HG03575 (cell line): ENCODE results near the gene SEC61A1.

Experiments used
- ATAC-seq: cut with Tn5 transposase; IDR thresholded peaks from one replicate; pipeline ENCODE4 v1.9.1; 2021; ENCODE audit not compliant: unreplicated experiment, insufficient number of reproducible peaks, low FRiP score; ENCODE audit errors: extremely low read depth

SEC61A1 gene

DNA sequence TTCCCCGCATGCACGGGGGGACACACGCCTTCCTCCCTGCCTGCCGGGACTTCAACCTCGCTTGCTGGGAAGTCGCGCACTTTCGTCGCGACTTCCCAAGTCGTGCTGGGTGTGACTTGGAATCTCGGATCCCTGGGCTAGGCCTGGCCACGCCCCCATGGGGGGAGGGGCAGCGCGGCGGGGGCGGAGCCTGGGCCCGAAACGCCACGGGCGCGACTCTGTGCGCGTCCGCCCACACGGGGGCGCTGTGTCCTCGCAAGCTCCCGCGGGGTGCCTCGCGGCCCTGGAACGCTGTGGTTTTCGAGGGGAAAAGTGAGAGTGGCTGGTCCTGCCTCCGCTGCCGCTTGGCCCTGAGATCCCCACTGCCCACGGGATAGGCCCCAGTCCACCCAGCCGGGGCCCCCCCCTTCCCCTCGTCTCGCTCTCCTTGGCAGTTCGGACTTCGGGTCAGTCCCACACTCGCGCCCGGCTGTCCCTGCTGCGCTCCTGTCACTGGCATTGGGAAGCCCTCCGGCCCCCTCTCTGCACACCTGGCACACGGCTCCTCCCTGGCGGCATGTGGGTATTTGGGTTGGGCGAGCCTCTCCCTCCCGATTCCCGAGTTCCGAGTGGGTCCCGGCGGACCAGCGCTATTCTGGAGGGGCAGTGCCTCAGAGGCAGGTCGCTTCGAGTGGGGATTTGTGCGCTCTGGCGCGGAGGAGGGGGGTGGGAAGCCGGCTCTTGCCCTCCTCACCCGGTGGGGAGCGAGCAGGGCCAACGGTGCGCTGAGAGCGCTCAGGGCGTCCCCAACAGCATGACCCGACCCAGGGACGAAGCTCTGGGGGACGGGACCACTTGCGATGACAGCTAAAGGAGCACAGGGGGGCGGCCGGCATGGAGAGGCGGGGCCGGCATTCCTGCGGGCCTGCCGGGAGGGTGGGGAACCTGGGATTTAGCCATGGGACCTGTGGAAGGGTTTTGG is 23.6 kb downstream of the SEC61A1 start:
- ATAC-seq, result no peak

DNA sequence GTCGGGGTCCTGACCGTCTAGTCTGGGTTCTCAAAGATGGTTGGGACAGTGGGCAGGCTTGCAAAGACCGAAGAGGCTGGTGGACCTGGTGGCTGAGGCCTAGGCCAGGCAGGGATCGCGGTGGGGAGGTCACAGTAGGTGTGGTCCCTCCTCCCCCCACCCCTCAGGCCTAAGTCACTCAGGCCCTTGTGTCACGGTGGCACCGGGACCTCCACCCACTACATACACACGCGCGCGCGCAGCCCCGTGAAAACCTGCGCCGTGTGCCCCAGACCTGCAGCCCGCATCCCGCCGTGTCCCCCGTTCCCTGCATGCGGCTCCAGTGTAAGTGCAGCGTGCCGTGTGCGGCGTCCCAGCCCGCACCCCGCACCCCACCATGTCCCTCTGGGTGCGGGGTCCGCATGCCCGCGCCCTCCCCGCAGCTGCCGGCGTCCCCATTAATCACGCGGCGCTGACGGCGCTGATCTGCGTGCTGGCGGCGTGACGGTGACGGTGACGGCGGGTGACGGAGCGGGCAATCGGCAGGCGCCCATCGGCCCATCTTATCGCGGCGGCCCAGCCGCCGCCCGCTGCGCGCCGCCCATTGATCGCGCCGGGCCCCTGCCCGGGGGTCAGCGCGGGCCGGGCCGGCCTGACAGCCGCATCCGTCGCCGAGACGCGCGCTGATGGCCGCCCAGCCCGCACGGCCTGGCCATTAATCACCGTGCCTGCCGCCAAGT is 24.4 kb downstream of the SEC61A1 start:
- ATAC-seq, result no peak

DNA sequence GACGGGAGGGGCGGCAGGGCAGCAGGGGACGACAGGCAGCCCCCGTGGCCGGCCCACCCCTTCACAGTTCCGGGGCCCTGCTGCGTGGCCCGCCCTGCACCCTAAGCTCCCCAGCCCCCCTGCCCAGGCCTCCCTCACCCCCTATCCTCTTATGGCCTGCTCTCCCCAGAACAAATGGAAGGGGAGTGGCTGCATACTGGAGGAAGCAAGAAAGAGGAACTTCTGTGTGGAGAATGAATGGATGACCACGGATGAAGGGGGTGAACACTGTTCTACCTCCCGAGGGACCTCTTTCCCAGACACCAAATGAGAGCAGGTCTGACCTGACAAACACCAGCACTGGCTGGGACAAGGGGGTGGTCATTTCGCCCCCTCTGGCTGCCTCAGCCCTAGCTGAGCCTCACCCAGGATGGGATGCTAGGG is 25.0 kb downstream of the SEC61A1 start:
- ATAC-seq, result no peak

DNA sequence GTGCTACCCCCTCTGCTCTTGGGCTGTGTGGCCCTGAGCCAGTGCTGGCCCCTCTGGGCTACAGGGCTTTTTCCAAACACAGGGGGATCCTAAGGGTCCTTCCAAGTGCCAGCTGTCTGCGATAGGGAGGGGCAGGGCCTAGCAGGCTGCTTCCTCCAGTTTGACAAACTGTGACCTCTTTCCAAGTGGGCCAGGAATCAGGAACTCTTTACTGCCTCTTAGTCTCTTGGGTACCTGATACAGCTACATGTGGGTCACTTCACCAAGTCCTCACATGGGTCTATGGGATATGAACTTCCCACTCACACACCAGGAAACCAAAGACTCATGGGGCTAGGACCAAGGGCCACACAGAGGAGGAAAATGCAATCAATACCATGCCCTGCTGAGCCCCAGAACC is 25.4 kb downstream of the SEC61A1 start:
- no peak for ATAC-seq

DNA sequence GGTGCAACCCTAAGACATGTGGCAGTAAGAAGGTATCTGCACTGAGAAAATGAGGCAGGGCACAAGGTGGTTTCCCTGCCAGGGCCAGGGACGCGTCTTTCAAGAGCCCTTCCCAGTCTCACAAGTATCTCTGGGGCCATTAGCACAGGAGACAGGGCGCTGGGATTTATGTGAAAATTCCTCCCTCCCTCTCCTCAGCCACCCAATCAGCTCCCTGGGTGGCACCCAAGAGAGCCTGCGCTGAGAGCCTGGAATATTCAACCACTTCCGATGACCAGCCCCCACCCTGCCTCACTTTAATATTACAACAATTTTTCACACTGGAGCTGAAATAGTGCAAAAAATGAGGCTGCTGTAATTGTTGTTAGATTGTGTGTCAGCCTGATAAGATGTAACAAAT is 26.1 kb downstream of the SEC61A1 start:
- no peak for ATAC-seq

DNA sequence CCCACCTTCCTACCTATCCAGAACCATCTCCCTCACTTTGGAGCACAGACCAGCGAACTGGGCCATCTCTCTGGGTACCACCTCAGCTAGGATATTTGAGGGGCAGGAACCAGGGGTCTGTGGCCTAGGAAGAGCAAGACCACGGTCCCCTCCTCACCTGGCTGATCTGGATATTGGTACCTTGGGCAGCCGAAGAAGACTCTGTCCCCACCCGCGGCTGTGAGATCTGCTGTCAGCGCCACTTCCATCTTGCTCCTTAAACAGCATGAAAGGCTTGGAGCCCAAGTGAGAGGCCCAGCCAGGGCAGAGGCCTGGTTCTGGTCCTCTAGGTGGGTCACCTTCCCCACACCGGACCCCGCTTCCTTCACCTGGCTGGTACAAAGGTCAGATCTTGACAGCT is 26.6 kb downstream of the SEC61A1 start:
- ATAC-seq, result no peak

DNA sequence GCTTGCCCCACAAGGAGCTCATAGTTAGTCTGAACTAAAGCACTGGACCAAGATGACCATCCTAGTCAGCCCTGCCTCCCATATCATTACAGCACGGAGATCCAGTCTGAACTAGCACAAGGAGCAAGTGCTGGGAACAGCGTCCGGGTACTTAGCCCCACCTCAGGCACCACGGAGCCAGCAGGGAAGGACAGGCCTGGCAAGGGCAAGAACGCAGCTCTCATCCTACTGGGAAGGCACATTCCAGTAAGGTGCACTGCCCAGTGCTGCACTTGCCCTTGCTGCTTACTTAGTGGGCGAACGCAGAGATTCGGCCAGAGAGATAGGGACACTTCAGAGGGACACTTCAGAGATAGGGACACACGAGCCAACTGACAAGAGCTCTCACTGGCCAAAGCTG is 27.6 kb downstream of the SEC61A1 start:
- no peak for ATAC-seq

DNA sequence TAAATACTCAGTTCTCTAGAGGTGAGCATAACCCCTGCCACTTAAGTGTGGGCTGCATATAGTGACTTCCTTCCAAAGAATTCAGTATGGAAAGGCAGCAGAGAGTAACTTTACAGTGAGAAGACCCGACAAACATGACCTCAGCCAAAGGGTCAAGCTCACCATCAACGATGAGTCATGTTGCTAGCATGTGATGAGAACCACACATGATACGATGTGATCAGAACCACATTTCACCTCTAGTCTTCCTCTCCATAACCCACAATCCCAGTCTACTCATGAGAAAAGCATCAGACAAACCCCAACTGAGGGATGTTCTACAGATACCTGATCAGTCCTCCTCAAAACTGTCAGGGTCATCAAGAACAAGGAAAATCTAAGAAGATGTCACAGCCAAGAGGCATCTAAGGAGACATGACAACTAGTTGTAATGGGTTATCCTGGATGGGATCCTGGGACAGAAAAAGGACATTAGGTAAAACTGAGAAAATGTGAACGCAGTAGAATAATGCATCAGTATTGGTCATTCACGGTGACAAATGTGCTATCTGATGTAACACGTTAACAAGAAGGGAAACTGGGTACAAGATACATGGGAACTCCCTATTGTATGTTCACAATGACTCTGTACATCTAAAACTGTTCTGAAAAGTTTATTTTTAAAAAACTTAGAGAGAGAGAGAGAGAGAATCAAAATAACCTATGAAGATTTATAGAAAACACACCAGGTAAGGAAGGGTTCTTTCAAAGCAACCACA is 28.3 kb downstream of the SEC61A1 start:
- no peak for ATAC-seq

DNA sequence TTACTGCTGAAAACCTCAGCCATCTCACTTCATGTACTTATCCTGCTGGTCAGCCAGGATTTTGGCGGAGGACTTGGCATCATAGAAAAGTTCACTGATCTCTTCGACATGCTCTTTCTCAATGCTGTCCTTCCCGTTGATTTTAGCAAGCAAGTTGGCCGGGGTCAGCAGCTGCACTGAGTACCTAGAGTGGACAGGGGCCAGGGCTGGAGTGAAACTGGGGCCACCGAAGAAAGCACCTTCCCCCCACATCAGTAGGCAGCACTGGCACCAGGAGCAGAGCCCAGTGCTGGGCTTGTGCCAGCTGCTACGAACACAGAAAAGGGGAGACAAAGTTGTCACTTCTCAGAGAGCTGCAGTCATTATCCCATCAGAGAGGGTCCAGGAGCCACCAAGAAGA is 29.0 kb downstream of the SEC61A1 start:
- no peak for ATAC-seq

DNA sequence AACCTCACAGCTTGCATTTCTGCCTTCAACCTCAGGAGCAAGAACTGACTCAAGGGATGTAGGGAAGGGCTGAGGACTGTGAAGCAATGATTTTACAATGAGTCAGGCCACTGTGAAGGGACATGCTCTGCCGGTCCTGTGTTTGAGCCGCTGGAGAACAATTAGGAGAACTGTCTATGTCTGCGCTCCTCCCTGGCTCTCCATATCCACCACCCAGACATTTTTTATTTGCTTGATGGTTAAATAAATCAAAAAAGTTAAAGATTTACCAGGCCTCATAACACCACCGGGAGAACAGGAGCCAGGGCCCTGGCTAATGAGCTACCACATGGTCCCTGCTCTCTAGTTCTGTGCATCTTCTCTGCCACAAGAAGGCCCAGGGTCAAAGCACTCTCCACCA is 29.6 kb downstream of the SEC61A1 start:
- ATAC-seq, result no peak

DNA sequence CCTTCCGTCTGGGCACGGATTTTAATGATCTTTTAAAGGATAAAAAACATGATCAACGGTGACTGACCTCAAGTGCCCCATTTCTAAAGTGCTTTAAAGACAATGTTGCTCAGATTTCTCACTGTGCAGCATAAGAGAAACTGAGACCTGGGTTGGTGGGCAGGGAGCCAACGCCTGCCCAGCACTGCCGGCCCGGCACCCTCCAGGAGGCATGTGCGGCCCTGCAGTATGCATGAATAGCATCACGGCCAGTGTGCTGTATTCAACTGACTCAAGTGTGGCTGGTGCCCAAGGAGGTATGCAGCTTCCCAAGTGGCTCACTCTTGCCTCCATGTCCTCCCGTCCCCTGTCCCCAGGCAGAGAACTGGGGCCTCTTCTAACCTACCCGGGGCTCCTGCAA is 30.3 kb downstream of the SEC61A1 start:
- ATAC-seq, result no peak

DNA sequence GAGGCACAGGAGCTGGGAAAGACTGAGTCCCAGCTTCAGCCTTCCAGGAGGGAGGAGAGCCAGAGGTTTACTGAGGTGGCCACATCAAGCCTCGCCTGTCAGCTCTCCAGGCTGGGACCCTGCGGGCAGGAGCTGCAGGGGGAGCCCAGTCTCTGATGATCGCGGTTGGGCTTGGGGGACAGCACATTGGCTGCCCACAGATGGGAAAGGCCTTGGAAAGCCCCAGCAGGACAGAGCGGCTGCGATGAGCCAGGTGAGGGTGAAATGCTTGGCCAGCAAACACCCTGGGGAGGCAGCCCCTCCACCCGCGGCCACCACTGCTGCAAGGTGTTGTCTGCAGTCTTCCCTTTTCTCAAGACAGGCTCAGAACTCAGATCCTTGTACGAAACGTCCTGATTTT is 31.2 kb downstream of the SEC61A1 start:
- ATAC-seq, result no peak

DNA sequence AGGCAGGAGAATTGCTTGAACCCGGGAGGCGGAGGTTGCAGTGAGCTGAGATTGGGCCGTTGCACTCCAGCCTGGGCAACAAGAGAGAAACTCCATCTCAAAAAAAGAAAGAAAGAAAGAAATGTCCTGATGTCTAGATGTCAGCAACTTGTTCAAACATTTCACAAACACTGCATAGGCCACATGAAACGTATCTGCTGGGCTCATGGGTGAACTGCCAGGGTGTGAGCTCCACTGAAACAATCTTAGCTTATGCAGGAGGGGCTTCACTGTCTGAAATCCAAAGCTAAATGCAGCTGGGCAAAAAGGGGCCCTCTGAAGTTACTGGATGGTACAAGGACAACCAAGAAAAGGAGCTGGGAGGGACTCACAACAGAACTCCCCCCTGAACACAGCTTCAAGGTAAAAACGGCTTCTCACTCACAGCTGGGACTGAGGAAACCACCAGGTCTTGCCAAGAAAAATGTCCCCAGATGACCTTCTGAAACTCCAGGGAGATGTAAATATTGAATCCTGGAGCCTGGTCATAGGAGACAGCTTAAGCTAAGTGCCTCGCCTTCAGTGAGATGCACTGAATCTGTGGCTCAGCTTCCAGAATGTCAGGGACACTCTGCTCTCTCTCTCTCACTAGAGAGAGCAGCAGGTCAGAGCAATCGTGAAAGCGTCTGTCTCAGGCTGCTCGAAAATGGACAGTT is 31.9 kb downstream of the SEC61A1 start:
- no peak for ATAC-seq

DNA sequence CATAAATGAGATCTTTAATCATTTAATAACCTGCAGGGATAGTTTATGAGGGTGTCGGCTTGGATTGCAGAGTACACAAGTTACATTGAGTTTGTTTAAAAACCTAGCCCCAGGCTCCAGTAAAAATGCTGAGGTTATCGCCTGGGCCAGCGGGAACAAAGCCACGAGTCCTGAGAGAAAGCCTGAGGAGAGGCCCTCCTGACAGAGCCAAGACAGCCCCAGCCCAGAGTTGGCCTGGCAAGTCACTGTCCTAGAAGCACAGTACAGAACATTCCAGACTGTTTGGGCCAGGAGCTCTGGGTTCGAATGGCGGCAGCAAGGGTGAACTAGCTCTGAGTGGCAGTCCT is 32.4 kb downstream of the SEC61A1 start:
- ATAC-seq, result no peak

DNA sequence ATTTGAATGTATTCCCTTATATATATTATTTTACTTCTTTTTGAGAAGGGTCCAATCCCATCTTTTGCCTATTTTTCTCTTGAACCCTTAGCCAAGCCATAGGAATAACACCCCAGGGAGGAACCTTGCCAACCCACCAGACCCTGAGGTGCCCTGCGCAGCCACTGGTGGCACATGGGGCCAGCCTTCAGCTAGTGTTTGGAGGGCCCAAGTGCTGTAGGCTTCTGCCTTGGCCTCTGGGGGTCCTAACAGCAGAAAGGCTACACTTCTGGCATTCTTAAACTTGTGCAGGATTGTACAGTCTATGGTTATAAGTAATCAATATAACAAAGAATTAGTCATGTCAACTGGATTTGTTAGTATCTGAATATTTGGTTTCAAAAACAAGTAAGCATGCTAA is 36.9 kb downstream of the SEC61A1 start:
- no peak for ATAC-seq

DNA sequence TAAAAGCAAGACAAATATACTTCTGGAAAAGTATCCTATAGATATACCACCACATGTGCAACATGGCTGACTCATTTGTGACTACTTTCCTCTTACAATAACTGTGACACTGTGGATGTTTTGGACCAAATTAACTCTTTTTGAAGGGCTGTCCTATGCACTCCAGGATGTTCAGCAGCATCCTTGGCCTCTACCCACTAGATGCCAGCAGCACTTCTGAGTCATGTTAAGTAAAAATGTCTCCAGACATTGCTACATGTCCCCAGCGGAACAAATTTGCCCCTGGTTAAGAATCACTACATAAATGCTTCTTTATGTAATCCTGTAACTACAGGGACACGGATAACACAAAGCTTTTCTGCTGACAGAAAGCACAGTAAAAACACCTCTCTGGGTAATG is 39.3 kb downstream of the SEC61A1 start:
- no peak for ATAC-seq

DNA sequence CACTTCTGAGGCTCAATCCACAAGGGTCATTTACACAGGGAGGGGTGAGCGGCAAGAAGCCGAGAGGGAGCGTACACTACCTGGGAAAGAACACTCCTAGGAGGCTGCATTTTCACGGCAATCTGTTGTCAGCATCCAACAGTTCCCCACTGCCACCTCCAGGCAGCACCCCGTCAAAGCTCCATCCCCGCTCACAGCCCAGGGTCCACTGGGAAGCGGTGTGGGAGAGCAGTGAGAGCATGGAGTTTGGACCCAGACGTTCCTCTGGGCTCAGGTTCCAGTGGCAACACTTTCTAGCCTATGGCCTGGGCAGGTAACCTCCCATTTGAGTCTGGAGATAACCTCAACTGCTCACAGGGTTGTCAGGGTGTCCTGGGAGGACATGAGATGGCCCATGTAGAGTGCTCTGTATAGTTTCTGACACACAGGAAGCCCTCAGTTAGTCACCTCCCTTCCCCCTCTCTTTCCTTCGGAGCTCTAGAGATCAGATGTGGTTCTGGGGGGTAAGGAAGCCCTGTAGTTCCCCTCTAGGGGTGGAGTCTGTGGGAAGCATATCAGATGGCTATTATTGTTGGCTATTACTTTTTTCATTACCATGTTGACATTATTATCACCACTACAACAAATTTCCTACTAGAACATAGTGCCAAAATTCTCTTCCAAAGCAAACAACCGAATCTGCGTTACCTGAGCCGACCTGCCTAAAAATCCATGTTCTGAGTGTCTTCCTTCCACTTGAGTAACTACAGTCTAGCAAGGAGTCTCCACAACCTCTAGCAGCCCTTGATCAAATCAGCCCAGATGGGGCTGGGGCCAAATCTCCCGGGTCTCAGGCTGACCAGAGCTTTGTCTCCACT is 42.3 kb downstream of the SEC61A1 start:
- no peak for ATAC-seq

DNA sequence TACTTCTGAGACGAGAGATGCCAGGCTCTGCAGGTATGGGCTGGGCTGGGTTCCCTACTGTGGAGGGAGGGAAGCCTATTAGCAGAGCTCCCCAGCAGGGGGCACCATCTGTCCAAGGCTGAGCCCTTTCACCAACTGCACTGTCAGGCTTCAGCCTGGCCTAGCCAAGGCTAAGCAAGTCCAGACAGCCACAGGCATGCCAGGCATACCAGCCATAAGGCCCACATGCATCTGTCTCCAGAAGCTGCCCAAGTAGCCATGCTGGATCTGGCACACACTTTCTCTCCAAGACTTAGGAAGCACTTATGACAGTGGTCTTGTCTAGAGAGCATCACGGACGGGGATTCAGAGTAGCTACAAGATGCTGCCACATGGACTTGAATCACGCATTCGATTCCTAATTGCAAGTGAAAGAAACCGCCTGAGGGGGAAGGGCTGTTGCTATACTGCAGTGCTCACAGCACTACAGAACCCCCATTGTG is 43.0 kb downstream of the SEC61A1 start:
- ATAC-seq, result no peak
